RWPE2 (cell line): ENCODE measurements around the gene DDX19B.
"Not testable (repeated sequence)": the region's sequence is repeated elsewhere in the genome, so short reads cannot be mapped to it uniquely, and the experiment has no call there.

Experiments
- ATAC-seq: fragments of 200-7000 bp; cut with Tn5 transposase; 3 replicates; pipeline ENCODE4 v1.9.1; 2021; ENCODE audit warnings: low read depth
- DNase-seq: peaks from one replicate; pipeline ENCODE4 v3.0.0-alpha.2; 2020; ENCODE audit warnings: low spot score
- H3K27ac ChIP-seq: fragments of 450-650 bp; 2 replicates; pipeline ENCODE4 v1.5.1; 2017; ENCODE audit warnings: mild to moderate bottlenecking; ENCODE audit not compliant: poor library complexity, severe bottlenecking
- H3K27me3 ChIP-seq: fragments of 250-450 bp; sonication (Bioruptor Pico); 2 replicates; pipeline ENCODE4 v1.5.1; 2021; ENCODE audit warnings: mild to moderate bottlenecking, moderate library complexity; ENCODE audit not compliant: insufficient read depth, poor library complexity, severe bottlenecking
- H3K36me3 ChIP-seq: fragments of 250-450 bp; sonication (Bioruptor Pico); 2 replicates; pipeline ENCODE4 v1.5.1; 2020; ENCODE audit warnings: low read depth, mild to moderate bottlenecking, moderate library complexity
- H3K4me1 ChIP-seq: fragments of 250-450 bp; sonication (Bioruptor Pico); 2 replicates; pipeline ENCODE4 v1.5.1; 2021; ENCODE audit warnings: mild to moderate bottlenecking, moderate library complexity; ENCODE audit not compliant: insufficient read depth, poor library complexity, severe bottlenecking
- H3K4me3 ChIP-seq: fragments of 250-450 bp; sonication (Bioruptor Pico); 2 replicates; pipeline ENCODE4 v1.5.1; 2021; ENCODE audit warnings: mild to moderate bottlenecking, moderate library complexity; ENCODE audit not compliant: severe bottlenecking
- H3K9me3 ChIP-seq: fragments of 250-450 bp; sonication (Bioruptor Pico); 2 replicates; pipeline ENCODE4 v1.5.1; 2021; ENCODE audit warnings: mild to moderate bottlenecking, moderate library complexity; ENCODE audit not compliant: severe bottlenecking
- CTCF ChIP-seq: fragments of 450-650 bp; IDR thresholded peaks from one replicate; pipeline ENCODE4 v1.5.1; 2017; ENCODE audit warnings: mild to moderate bottlenecking, moderate library complexity; ENCODE audit not compliant: poor library complexity, severe bottlenecking

The DDX19B gene

GRCh38 chr16:70306880-70307279 lies 7.9 kb downstream of the DDX19B start:
- Histone ChIP-seq H3K27me3 (no peaks in the 10 kb centered on the region), H3K4me3 (no peak overlapping the region), H3K9me3 (no peaks in the 10 kb centered on the region), H3K4me1 (peaks cover 5% of the 10 kb centered on the region), H3K36me3 (peaks cover 5% of the 10 kb centered on the region; the same call in 1 of the 2 replicates), H3K27ac (no peak overlapping the region)
- ATAC-seq (no peak), DNase-seq (no peak)
- no peak for TF ChIP-seq CTCF

DNA sequence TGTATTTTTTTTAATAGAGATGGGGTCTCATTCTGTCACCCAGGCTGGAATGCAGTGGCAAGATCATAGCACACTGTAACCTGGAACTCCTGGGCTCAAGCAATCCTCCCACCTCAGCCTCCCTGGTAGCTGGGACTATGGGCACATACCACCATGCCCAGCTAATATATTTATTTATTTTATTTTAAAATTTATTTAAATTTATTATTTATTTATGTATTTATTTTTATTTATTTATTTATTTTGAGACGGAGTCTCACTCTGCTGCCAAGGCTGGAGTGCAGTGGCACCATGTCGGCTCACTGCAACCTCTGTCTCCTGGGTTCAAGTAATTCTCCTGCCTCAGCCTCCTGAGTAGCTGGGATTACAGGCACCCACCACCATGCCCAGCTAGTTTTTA lies 8.7 kb downstream of the DDX19B start:
- H3K4me3 ChIP-seq, DNase-seq, H3K9me3 ChIP-seq, ATAC-seq, H3K27me3 ChIP-seq, H3K4me1 ChIP-seq, H3K27ac ChIP-seq, H3K36me3 ChIP-seq: not testable (repeated sequence)

DNA sequence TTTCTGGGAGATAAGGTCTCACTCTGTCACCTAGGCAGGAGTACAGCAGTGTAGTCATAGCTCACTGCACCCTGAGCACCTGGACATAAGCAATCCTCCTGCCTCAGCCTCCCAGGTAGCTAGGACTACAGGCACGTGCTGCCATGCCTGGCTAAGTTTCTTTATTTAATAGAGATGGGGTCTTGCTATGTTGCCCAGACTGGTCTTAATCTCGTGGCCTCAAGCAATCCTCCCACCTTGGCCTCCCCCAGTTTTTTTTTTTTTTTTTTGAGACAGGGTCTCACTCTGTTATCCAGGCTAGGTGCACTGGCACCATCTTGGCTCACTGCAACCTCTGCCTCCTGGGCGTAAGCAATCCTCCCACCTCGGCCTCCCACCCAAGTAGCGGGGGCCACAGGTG lies 21.1 kb downstream of the DDX19B start:
- no peak overlapping the region for H3K27ac ChIP-seq
- DNase-seq (no peak), ATAC-seq (no peak)
- no peaks in the 10 kb centered on the region for H3K9me3 ChIP-seq
- no peak for TF ChIP-seq CTCF
- H3K27me3 ChIP-seq, result no peaks in the 10 kb centered on the region
- peaks cover 51% of the 10 kb centered on the region for H3K36me3 ChIP-seq
- no peaks in the 10 kb centered on the region for H3K4me1 ChIP-seq
- H3K4me3 ChIP-seq, result no peak overlapping the region

DNA sequence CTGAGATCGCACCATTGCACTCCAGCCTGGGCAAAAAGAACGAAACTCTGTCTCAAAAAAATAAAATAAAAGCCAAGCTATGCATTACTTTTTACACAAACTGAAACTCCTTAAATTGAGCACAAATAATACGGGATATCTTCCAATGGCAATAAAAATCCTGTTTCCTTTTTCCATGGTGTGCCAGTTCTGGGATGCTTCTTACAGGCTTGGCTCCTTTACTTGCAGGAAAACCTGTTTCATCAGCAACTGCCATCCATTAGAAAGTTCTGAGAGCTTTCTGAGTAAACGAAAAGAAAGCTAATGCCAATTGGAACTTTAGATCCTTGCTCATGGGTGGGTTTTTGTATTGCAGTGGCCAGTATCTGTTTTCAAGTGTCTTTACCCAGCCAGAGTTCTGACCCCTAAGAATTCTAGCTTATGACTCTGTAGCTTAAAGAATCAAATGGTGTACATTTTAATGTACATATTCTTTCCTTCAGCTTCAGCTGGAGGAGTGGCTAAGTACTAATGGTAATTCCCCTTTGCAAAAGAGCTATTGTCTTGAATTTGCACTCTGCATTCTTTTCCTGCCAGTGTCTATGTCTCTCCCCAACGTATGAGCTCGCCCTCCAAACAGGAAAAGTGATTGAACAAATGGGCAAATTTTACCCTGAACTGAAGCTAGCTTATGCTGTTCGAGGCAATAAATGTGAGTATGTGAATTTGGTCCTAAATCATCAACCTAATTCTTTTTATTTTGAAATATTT lies 26.2 kb downstream of the DDX19B start:
- H3K36me3 ChIP-seq, result peaks cover 53% of the 10 kb centered on the region

GRCh38 chr16:70331091-70331490 lies 32.1 kb downstream of the DDX19B start:
- H3K4me3 ChIP-seq, result no peak overlapping the region
- no peak for DNase-seq
- H3K9me3 ChIP-seq, result no peaks in the 10 kb centered on the region
- H3K36me3 ChIP-seq, result peaks cover 69% of the 10 kb centered on the region
- H3K4me1 ChIP-seq, result no peaks in the 10 kb centered on the region
- ATAC-seq, result no peak
- H3K27me3 ChIP-seq, result no peaks in the 10 kb centered on the region
- no peak for TF ChIP-seq CTCF
- H3K27ac ChIP-seq, result no peak overlapping the region

More for the DNA sequence above, 26.2 kb downstream of the DDX19B start:
- H3K4me1 ChIP-seq, result no peaks in the 10 kb centered on the region
- no peak overlapping the region for H3K4me3 ChIP-seq
- DNase-seq (no peak), ATAC-seq (no peak)
- no peak for TF ChIP-seq CTCF
- no peak overlapping the region for H3K27ac ChIP-seq
- no peaks in the 10 kb centered on the region for H3K27me3 ChIP-seq
- no peaks in the 10 kb centered on the region for H3K9me3 ChIP-seq
